Measurements from ENCODE around the gene TMEM185A. TPM values are rescaled to one million over a fixed set of nuclear protein-coding genes. Genes with fewer than 3 reads are reported as not detected.
"Not testable (repeated sequence)": the region's sequence is repeated elsewhere in the genome, so short reads cannot be mapped to it uniquely, and the experiment has no call there.

TMEM185A gene
- total RNA-seq, 4 donors from 2014 or later = 22.0 to 37.9 (median 31.5) TPM

DNA sequence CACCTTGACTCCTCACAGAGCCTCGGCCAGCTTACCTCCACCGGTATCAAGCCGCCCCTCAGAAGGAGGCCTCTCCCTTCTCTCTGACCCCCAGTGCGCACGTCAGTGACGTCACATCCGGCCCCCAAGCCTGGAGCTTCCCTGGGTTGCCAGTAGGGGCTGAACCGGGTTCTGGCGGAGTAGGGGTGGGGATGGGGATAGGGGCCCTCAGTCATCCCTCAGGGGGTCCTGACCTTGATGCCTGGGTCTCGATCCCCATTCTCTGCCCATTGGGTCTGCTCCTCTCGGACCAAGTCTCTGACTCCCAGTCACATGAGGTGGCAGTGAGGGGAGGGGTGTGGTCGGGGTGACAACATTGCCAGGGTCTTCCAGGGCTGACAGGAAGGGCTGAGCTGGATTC lies 44.2 kb downstream of the TMEM185A start, which contains the start of gene MAGEA9B:
MAGEA9B (minus strand) TSS at position 101 of the 400 bp plus-strand sequence. CDS start 4,280 bp downstream, outside the sequence.
- WGBS = no CpG with 5 or more reads among the region's 12 CpGs
- H3K36me3 ChIP-seq; H3K4me3 ChIP-seq; H3K4me1 ChIP-seq; DNase-seq (ENCODE audit: low spot score in 2 of 2); H3K27ac ChIP-seq; H3K9me3 ChIP-seq; H3K27me3 ChIP-seq: not testable (repeated sequence)

DNA sequence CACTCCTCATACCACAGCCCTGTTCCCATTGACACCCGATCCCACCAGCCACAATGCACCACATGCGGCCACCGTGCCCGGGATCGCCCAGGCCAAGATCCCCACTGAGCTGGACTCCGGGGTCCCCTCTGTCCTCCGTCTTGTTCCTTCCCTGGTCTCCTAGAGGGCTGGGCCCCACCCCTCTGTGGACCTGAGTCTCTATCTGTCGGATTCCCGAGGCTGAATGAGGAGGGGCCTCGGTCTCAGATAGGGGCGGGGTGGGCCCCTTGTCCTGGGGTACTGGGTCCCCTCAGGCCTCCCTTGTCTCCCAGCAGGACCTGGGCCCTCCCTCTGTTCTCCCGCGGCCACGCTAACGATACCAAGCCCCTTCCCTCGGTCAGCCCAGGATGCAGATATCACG lies 46.0 kb downstream of the TMEM185A start:
- not testable (repeated sequence) for H3K27me3 ChIP-seq; H3K27ac ChIP-seq; DNase-seq (ENCODE audit: low spot score in 2 of 2); H3K36me3 ChIP-seq; H3K4me1 ChIP-seq; H3K9me3 ChIP-seq; H3K4me3 ChIP-seq
- no CpG with 5 or more reads among the region's 17 CpGs for WGBS

DNA sequence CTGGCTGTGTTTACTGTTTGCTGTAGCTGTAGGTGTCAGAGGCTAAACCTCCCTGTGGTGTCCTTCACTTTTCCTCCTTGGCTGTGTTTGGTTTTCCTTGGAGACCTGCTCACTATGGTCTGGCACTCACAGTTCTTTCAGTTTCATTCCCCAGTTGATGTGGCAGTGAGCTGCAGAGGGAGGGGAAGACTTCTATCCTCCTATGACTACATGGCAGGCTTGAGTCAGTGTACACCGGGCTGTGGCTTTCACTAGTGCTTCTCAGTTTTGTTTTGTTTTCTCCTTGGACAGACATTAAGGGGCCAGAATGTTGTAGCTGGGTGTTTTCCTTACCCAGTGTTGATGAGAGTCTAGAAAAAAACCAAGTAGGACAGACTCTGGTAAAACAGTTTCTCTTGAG lies 58.1 kb downstream of the TMEM185A start:
- no CpG with 5 or more reads among the region's 1 CpG for WGBS
- H3K27ac ChIP-seq; H3K36me3 ChIP-seq; H3K4me3 ChIP-seq; H3K27me3 ChIP-seq; H3K9me3 ChIP-seq; DNase-seq (ENCODE audit: low spot score in 2 of 2); H3K4me1 ChIP-seq: not testable (repeated sequence)

DNA sequence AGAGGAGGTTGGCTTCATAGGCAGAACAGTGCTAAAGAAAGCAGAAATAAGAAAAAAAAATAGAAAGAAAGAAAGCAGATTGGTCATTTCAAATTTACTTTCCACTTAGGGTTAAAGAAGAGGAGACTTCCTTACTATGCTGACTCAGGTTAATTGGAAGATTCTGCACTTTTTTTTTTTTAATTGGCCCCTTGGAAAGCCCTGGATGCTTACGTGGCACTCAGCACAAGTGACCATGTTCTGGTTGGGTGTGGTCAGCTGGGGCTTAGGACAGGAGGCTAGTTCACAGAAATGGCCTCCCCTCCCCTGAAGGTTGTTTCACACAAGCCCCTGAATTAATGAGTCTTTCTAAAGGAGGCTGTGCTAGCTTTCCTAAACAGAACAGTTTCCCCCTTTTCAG lies 58.8 kb downstream of the TMEM185A start:
- no peak overlapping the region for H3K27ac ChIP-seq
- DNase-seq (ENCODE audit: low spot score in 2 of 2) = no peak
- WGBS = 33% methylated on average over 1 of the region's 1 CpG
- no peaks in the 10 kb centered on the region for H3K36me3 ChIP-seq
- TF ChIP-seq, protein P1, sequence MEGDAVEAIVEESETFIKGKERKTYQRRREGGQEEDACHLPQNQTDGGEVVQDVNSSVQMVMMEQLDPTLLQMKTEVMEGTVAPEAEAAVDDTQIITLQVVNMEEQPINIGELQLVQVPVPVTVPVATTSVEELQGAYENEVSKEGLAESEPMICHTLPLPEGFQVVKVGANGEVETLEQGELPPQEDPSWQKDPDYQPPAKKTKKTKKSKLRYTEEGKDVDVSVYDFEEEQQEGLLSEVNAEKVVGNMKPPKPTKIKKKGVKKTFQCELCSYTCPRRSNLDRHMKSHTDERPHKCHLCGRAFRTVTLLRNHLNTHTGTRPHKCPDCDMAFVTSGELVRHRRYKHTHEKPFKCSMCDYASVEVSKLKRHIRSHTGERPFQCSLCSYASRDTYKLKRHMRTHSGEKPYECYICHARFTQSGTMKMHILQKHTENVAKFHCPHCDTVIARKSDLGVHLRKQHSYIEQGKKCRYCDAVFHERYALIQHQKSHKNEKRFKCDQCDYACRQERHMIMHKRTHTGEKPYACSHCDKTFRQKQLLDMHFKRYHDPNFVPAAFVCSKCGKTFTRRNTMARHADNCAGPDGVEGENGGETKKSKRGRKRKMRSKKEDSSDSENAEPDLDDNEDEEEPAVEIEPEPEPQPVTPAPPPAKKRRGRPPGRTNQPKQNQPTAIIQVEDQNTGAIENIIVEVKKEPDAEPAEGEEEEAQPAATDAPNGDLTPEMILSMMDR (IDR thresholded peaks at IDR 0.05) = no peak
- no peaks in the 10 kb centered on the region for H3K4me1 ChIP-seq
- no peak overlapping the region for H3K4me3 ChIP-seq
- H3K9me3 ChIP-seq = no peaks in the 10 kb centered on the region
- no peaks in the 10 kb centered on the region for H3K27me3 ChIP-seq

DNA sequence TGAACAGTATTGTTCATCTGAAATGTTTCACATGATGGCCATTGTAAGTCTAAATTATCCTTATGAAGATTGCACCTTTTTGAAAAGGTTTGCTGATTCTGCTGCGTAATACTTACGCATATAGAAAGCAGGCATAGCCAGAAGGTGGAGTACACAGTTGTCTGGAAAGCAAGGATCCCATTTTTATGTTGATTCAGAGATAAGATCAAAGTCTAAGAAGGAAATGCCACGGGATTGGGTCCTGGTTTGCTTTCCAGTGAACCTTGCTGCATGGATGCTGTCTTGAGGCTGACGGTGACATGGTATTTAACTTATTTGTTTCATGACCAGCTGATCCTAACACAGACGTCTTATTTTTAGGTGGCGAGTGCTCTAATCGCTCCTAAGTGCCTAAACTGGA lies 59.8 kb downstream of the TMEM185A start:
- TF ChIP-seq POLR2AphosphoS5 (IDR thresholded peaks at IDR 0.05) (no peak), POLR2A (IDR thresholded peaks at IDR 0.05) (no peak), EP300 (IDR thresholded peaks at IDR 0.05) (no peak)
- TF ChIP-seq, protein P1 (IDR thresholded peaks at IDR 0.05) = no peak
- no peaks in the 10 kb centered on the region for H3K4me1 ChIP-seq
- WGBS = 76% methylated on average over 7 of the region's 7 CpGs
- H3K27ac ChIP-seq = no peak overlapping the region
- no peaks in the 10 kb centered on the region for H3K9me3 ChIP-seq
- H3K36me3 ChIP-seq = no peaks in the 10 kb centered on the region
- no peaks in the 10 kb centered on the region for H3K27me3 ChIP-seq
- no peak for DNase-seq (ENCODE audit: low spot score in 2 of 2)
- H3K4me3 ChIP-seq = no peak overlapping the region

DNA sequence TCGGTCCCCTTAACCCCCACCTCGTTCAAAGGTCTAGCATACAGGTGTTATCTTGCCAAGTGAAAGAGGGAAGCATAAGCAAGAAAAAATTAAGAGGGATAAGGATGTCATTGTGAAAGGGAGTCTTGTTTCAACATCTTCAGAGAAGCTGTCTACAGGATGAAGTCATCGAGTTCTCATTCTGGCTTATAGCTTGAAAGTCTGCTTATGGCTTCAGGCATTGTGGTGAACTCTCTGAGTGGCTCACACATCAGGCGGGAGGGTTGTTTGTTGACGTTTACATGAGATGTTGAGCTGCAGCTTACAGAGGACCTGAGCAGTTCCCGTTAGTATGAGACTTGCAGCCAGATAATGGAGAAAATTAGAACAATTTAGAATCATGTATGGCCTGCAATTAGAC lies 60.9 kb downstream of the TMEM185A start:
- no peak for DNase-seq (ENCODE audit: low spot score in 2 of 2)
- H3K36me3 ChIP-seq = no peaks in the 10 kb centered on the region
- TF ChIP-seq POLR2A (IDR thresholded peaks at IDR 0.05) = no peak
- no peak for TF ChIP-seq POLR2AphosphoS5 (IDR thresholded peaks at IDR 0.05)
- TF ChIP-seq EP300 (IDR thresholded peaks at IDR 0.05) = no peak
- TF ChIP-seq, protein P1 (IDR thresholded peaks at IDR 0.05) = no peak
- no peaks in the 10 kb centered on the region for H3K27me3 ChIP-seq
- H3K4me1 ChIP-seq = no peaks in the 10 kb centered on the region
- H3K9me3 ChIP-seq = no peaks in the 10 kb centered on the region
- no peak overlapping the region for H3K27ac ChIP-seq
- no peak overlapping the region for H3K4me3 ChIP-seq
- WGBS = 46% methylated on average over 6 of the region's 6 CpGs

DNA sequence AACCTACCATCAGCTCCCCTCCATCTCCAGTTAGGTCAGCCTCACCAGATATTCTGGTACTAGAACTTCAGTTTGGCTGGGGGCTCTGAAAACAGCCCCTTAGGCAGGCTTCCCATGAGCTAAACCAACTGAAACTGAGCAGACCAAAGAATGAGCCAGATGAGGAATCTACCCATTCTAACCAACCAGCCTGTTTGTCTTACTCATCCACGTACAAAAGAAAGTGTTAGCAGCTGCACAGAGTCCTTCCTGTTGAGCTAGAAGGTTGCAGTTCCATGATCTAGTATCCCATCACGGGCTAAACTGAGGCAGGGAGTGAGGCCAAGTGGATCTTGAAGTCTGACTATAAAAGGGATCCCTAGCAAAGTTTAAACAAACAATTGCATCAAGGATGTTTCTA lies 61.8 kb downstream of the TMEM185A start:
- TF ChIP-seq, protein P1 (IDR thresholded peaks at IDR 0.05) = no peak
- TF ChIP-seq EP300 (IDR thresholded peaks at IDR 0.05) (no peak), POLR2A (IDR thresholded peaks at IDR 0.05) (no peak), POLR2AphosphoS5 (IDR thresholded peaks at IDR 0.05) (no peak)
- DNase-seq (ENCODE audit: low spot score in 2 of 2) = no peak
- Histone ChIP-seq H3K4me1 (no peaks in the 10 kb centered on the region), H3K36me3 (no peaks in the 10 kb centered on the region), H3K4me3 (no peak overlapping the region), H3K27me3 (no peaks in the 10 kb centered on the region), H3K9me3 (no peaks in the 10 kb centered on the region), H3K27ac (no peak overlapping the region)
- 64% methylated on average over 2 of the region's 2 CpGs for WGBS

Measured in suprapubic skin (tissue), 4 donors.